Osteoblast (primary cell): ENCODE measurements around the gene SNX24. TPM values are rescaled to one million over a fixed set of nuclear protein-coding genes. Genes with fewer than 3 reads are reported as not detected.

Experiments
- DNase-seq: peaks from one replicate; pipeline ENCODE4 v3.0.0; 2011; ENCODE audit warnings: low spot score, mixed read lengths; ENCODE audit not compliant: insufficient read length; ENCODE audit errors: missing footprints
- H2AFZ ChIP-seq: 2 replicates; pipeline ENCODE4 v1.6.0; 2011; ENCODE audit warnings: mild to moderate bottlenecking, low read length
- H3K27ac ChIP-seq: 2 replicates; pipeline ENCODE4 v1.5.1; 2011; ENCODE audit warnings: mild to moderate bottlenecking, low read depth, low read length, moderate library complexity
- H3K27me3 ChIP-seq: 2 replicates; pipeline ENCODE4 v1.6.0; 2012; ENCODE audit warnings: mild to moderate bottlenecking, control low read depth, inconsistent platforms, low read length, moderate library complexity; ENCODE audit not compliant: insufficient read depth
- H3K36me3 ChIP-seq: 2 replicates; pipeline ENCODE4 v1.5.1; 2011; ENCODE audit warnings: mild to moderate bottlenecking, low read length, control low read depth, moderate library complexity; ENCODE audit not compliant: insufficient read depth
- H3K4me1 ChIP-seq: 2 replicates; pipeline ENCODE4 v1.5.1; 2011; ENCODE audit warnings: mild to moderate bottlenecking, low read length, control low read depth, moderate library complexity; ENCODE audit not compliant: insufficient read depth
- H3K4me2 ChIP-seq: 2 replicates; pipeline ENCODE4 v1.6.0; 2011; ENCODE audit warnings: mild to moderate bottlenecking, low read length; ENCODE audit not compliant: insufficient read depth
- H3K4me3 ChIP-seq: fragments of 200-600 bp; sonication (generic); 3 replicates; pipeline ENCODE4 v1.5.1; 2012; ENCODE audit warnings: mild to moderate bottlenecking, low read length, inconsistent platforms; ENCODE audit not compliant: insufficient read depth
- H3K79me2 ChIP-seq: 2 replicates; pipeline ENCODE4 v1.6.0; 2012; ENCODE audit warnings: mild to moderate bottlenecking, low read length, control low read depth, inconsistent platforms; ENCODE audit not compliant: insufficient read depth
- H3K9me3 ChIP-seq: 2 replicates; pipeline ENCODE4 v1.5.1; 2011; ENCODE audit warnings: low read depth, low read length, control low read depth
- H4K20me1 ChIP-seq: 2 replicates; pipeline ENCODE4 v1.6.0; 2012; ENCODE audit warnings: mild to moderate bottlenecking, low read length, control low read depth; ENCODE audit not compliant: insufficient read depth
- CTCF ChIP-seq: IDR thresholded peaks from 2 replicates; pipeline ENCODE4 v1.5.1; 2011; ENCODE audit warnings: mild to moderate bottlenecking, low read depth, low read length, moderate library complexity; ENCODE audit errors: extremely low read depth
- total RNA-seq: library from RNA; depleted of rRNA; stranded (reverse); fragments of >200 nt; gene quantifications from 2 replicates; pipeline ENCODE4 v1.2.3, GENCODE V29; 2012

SNX24 gene
- total RNA-seq, 1 donor = 26.4 TPM

GRCh38 chr5:123001808-123002207 is 156.4 kb downstream of the SNX24 start:
- H3K4me2 ChIP-seq = no peak overlapping the region
- no peak for TF ChIP-seq CTCF
- H3K36me3 ChIP-seq = peaks cover 3% of the 10 kb centered on the region
- H3K9me3 ChIP-seq = no peaks in the 10 kb centered on the region
- no peak overlapping the region for H3K27ac ChIP-seq
- DNase-seq = no peak
- no peak overlapping the region for H3K4me3 ChIP-seq
- no peaks in the 10 kb centered on the region for H3K4me1 ChIP-seq
- no peaks in the 10 kb centered on the region for H4K20me1 ChIP-seq
- H2AFZ ChIP-seq = no peak overlapping the region
- H3K27me3 ChIP-seq = no peaks in the 10 kb centered on the region
- no peaks in the 10 kb centered on the region for H3K79me2 ChIP-seq

- no peak for TF ChIP-seq CTCF
- DNase-seq = no peak
- Histone ChIP-seq H3K9me3 (no peaks in the 10 kb centered on the region), H3K4me2 (no peak overlapping the region), H3K27ac (no peak overlapping the region), H2AFZ (no peak overlapping the region), H3K36me3 (no peaks in the 10 kb centered on the region), H3K4me1 (no peaks in the 10 kb centered on the region), H3K4me3 (no peak overlapping the region), H3K27me3 (no peaks in the 10 kb centered on the region), H4K20me1 (no peaks in the 10 kb centered on the region), H3K79me2 (no peaks in the 10 kb centered on the region)
Measured at GRCh38 chr5:123007182-123007581, 161.8 kb downstream of the SNX24 start.

GRCh38 chr5:123007754-123008153 is 162.3 kb downstream of the SNX24 start:
- no peaks in the 10 kb centered on the region for H3K9me3 ChIP-seq
- no peaks in the 10 kb centered on the region for H4K20me1 ChIP-seq
- H2AFZ ChIP-seq = no peak overlapping the region
- H3K27ac ChIP-seq = no peak overlapping the region
- H3K36me3 ChIP-seq = no peaks in the 10 kb centered on the region
- H3K27me3 ChIP-seq = no peaks in the 10 kb centered on the region
- no peak overlapping the region for H3K4me2 ChIP-seq
- H3K4me1 ChIP-seq = no peaks in the 10 kb centered on the region
- no peak for TF ChIP-seq CTCF
- H3K79me2 ChIP-seq = no peaks in the 10 kb centered on the region
- DNase-seq = no peak
- H3K4me3 ChIP-seq = no peak overlapping the region

- Histone ChIP-seq H4K20me1 (no peaks in the 10 kb centered on the region), H3K4me2 (no peak overlapping the region), H3K79me2 (no peaks in the 10 kb centered on the region), H3K27ac (no peak overlapping the region), H3K4me1 (no peaks in the 10 kb centered on the region), H2AFZ (no peak overlapping the region), H3K27me3 (no peaks in the 10 kb centered on the region), H3K4me3 (no peak overlapping the region), H3K36me3 (no peaks in the 10 kb centered on the region), H3K9me3 (no peaks in the 10 kb centered on the region)
- no peak for DNase-seq
- no peak for TF ChIP-seq CTCF
Measured at GRCh38 chr5:123012321-123012720, 166.9 kb downstream of the SNX24 start.
